ENCODE data around the gene SYT4.

GRCh38 chr18:43314941-43315340, 37.7 kb upstream of the SYT4 start:
- TF ChIP-seq CTCF (conservative IDR thresholded peaks at IDR 0.05; ENCODE audit: low read depth, low read length) = no peak
- no peak for TF ChIP-seq CHD1 (IDR thresholded peaks at IDR 0.05; ENCODE audit: low read depth, low read length)
- no peak for TF ChIP-seq POLR2A (IDR thresholded peaks at IDR 0.05; ENCODE audit: low read depth, low read length)
- TF ChIP-seq SMC3 (IDR thresholded peaks at IDR 0.05; ENCODE audit: low read depth, low read length) = no peak
- TF ChIP-seq RAD21 (IDR thresholded peaks at IDR 0.05; ENCODE audit: low read length) = no peak
- TF ChIP-seq USF2 (IDR thresholded peaks at IDR 0.05; ENCODE audit: low read depth, low read length) = no peak
- no peak for TF ChIP-seq NFE2L2 (IDR thresholded peaks at IDR 0.05; ENCODE audit: low read depth, low read length)
